Parathyroid adenoma (tissue), 2 donors: ENCODE data around the gene TMEM130.

Source experiments
- H2AFZ ChIP-seq: fragments of 300-600 bp; sonication (generic); one replicate; pipeline ENCODE4 v1.7.0; 2017; ENCODE audit warnings: antibody characterized with exemption, mild to moderate bottlenecking
- H3K27ac ChIP-seq: fragments of 300-600 bp; sonication (generic); one replicate; pipeline ENCODE4 v1.7.0; 2017
- H3K27me3 ChIP-seq: fragments of 300-600 bp; sonication (generic); one replicate; pipeline ENCODE4 v1.7.0; 2017; ENCODE audit warnings: low read length; ENCODE audit not compliant: control insufficient read depth, insufficient read depth
- H3K36me3 ChIP-seq: fragments of 300-600 bp; sonication (generic); one replicate; pipeline ENCODE4 v1.7.0; 2017; ENCODE audit warnings: low read length; ENCODE audit not compliant: control insufficient read depth, insufficient read depth
- H3K4me1 ChIP-seq: fragments of 300-600 bp; sonication (generic); one replicate; pipeline ENCODE4 v1.7.0; 2017; ENCODE audit warnings: control low read depth
- H3K4me2 ChIP-seq: fragments of 300-600 bp; sonication (generic); one replicate; pipeline ENCODE4 v1.7.0; 2017; ENCODE audit warnings: low read length
- H3K4me3 ChIP-seq: fragments of 300-600 bp; sonication (generic); one replicate; pipeline ENCODE4 v1.7.0; 2017; ENCODE audit warnings: low read depth, low read length
- H3K79me2 ChIP-seq: fragments of 300-600 bp; sonication (generic); one replicate; pipeline ENCODE4 v1.7.0; 2017; ENCODE audit warnings: control low read depth
- H3K9ac ChIP-seq: fragments of 300-600 bp; sonication (generic); one replicate; pipeline ENCODE4 v1.7.0; 2017; ENCODE audit warnings: mild to moderate bottlenecking
- H3K9me3 ChIP-seq: fragments of 300-600 bp; sonication (generic); one replicate; pipeline ENCODE4 v1.7.0; 2017; ENCODE audit warnings: low read length; ENCODE audit not compliant: control insufficient read depth
- CTCF ChIP-seq: fragments of 300-600 bp; sonication (generic); IDR thresholded peaks from one replicate; pipeline ENCODE4 v1.7.0; 2017; ENCODE audit warnings: antibody characterized with exemption, mild to moderate bottlenecking
- donor health status: primary hyperparathyroidism.

The TMEM130 gene

GRCh38 chr7:98833022-98833421 is 36.8 kb downstream of the TMEM130 start:
- no peaks in the 10 kb centered on the region for H3K27me3 ChIP-seq
- H3K36me3 ChIP-seq, result no peaks in the 10 kb centered on the region
- H3K9ac ChIP-seq, result no peak overlapping the region
- H3K79me2 ChIP-seq, result no peaks in the 10 kb centered on the region
- no peak overlapping the region for H3K4me3 ChIP-seq
- no peak overlapping the region for H3K27ac ChIP-seq
- peaks cover 7% of the 10 kb centered on the region for H3K4me1 ChIP-seq
- no peak overlapping the region for H3K4me2 ChIP-seq
- H2AFZ ChIP-seq, result no peak overlapping the region
- no peak for TF ChIP-seq CTCF
- H3K9me3 ChIP-seq, result no peaks in the 10 kb centered on the region

DNA sequence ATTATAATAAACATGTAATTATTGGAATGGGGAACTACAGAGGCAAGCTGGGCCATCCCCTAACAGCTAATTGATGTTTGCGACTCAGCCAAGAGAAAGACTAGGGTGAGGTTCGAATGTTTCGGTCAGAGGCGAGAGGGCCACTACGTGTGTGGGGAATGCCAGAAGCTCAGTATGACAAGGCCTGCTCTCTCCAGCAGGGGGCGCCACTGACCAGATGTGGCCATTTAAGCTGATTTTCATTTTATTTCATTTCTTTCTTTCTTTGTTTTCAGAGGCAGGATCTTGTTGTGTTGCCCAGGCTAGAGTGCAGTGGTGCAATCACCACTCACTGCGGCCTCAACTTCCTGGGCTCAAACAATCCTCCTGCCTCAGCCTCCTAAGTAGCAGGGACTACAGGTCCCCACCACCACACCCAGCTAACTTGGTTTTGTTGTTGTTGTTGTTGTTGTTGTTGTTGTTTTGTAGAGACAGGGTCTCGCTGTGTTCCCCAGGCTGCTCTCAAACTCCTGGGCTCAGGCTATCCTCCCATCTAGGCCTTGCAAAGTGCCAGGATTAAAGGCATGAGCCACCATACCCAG is 38.1 kb downstream of the TMEM130 start:
- H3K27ac ChIP-seq, result no peak overlapping the region
- no peak overlapping the region for H2AFZ ChIP-seq
- no peaks in the 10 kb centered on the region for H3K36me3 ChIP-seq
- no peaks in the 10 kb centered on the region for H3K27me3 ChIP-seq
- TF ChIP-seq CTCF, result peak; percentile 33
- no peaks in the 10 kb centered on the region for H3K79me2 ChIP-seq
- H3K4me3 ChIP-seq, result no peak overlapping the region
- no peak overlapping the region for H3K4me2 ChIP-seq
- H3K9me3 ChIP-seq, result no peaks in the 10 kb centered on the region
- no peaks in the 10 kb centered on the region for H3K4me1 ChIP-seq
- H3K9ac ChIP-seq, result no peak overlapping the region

- no peak for TF ChIP-seq CTCF
Measured at GRCh38 chr7:98830972-98831548, 38.8 kb downstream of the TMEM130 start.

DNA sequence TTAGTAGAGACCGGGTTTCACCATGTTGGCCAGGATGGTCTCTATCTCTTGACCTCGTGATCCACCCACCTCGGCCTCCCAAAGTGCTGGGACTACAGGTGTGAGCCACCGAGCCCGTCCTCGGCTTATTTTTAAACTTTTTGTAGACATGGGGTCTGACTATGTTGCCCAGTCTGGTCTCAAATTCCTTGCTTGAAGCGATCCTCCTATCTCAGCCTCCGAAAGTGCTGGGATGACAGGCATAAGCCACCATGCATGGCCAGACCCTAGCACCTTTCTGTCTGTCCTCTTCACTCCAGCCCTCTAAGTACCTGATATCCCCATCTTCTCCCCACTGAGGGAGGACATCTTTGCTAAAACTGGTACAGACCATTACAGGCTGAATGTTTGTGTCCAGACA is 41.4 kb downstream of the TMEM130 start:
- Histone ChIP-seq H3K9me3 (no peaks in the 10 kb centered on the region), H2AFZ (no peak overlapping the region), H3K79me2 (no peaks in the 10 kb centered on the region), H3K27me3 (no peaks in the 10 kb centered on the region), H3K36me3 (no peaks in the 10 kb centered on the region), H3K9ac (no peak overlapping the region), H3K4me2 (no peak overlapping the region), H3K4me3 (no peak overlapping the region), H3K27ac (no peak overlapping the region), H3K4me1 (no peaks in the 10 kb centered on the region)
- TF ChIP-seq CTCF, result no peak

More at GRCh38 chr7:98830972-98831548, 38.8 kb downstream of the TMEM130 start:
- Histone ChIP-seq H3K9ac (no peak overlapping the region), H3K9me3 (no peaks in the 10 kb centered on the region), H3K27ac (no peak overlapping the region), H3K4me2 (no peak overlapping the region), H2AFZ (no peak overlapping the region), H3K36me3 (no peaks in the 10 kb centered on the region), H3K27me3 (no peaks in the 10 kb centered on the region), H3K79me2 (no peaks in the 10 kb centered on the region), H3K4me3 (no peak overlapping the region), H3K4me1 (no peaks in the 10 kb centered on the region)

DNA sequence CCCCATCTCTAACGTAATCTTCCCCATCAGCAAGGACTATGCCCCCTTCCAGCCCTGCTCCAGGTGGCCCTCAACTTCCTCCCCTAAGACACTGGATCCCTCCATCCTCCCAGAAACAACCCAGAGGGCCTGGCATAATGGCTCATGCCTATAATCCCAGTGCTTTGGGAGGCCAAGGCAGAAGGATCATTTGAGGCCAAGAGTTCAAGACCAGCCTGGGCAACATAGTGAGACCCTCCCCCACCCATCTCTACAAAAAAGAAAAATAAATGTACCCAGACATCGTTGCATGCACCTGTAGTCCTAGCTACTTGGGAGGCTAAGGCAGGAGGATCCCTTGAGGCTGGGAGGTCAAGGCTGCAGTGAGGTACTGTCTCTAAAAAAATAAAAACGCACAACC is 42.6 kb downstream of the TMEM130 start:
- no peak overlapping the region for H3K9ac ChIP-seq
- H2AFZ ChIP-seq, result no peak overlapping the region
- no peaks in the 10 kb centered on the region for H3K79me2 ChIP-seq
- no peak overlapping the region for H3K4me3 ChIP-seq
- no peak overlapping the region for H3K27ac ChIP-seq
- H3K36me3 ChIP-seq, result no peaks in the 10 kb centered on the region
- TF ChIP-seq CTCF, result no peak
- H3K27me3 ChIP-seq, result no peaks in the 10 kb centered on the region
- H3K4me2 ChIP-seq, result no peak overlapping the region
- H3K4me1 ChIP-seq, result no peaks in the 10 kb centered on the region
- H3K9me3 ChIP-seq, result no peaks in the 10 kb centered on the region
